H9 (cell line): Measurements from ENCODE around the gene BCAS3. TPM values are rescaled to one million over a fixed set of nuclear protein-coding genes. Genes with fewer than 3 reads are reported as not detected.

Experiments
- DNase-seq: peaks from one replicate; pipeline ENCODE4 v3.0.0-alpha.2; 2017
- H2AFZ ChIP-seq: one replicate; pipeline ENCODE4 v1.6.1; 2013; ENCODE audit warnings: mild to moderate bottlenecking, low read length, control low read depth, moderate library complexity
- H2AK5ac ChIP-seq: 2 replicates; pipeline ENCODE4 v1.6.1; 2013; ENCODE audit warnings: low read length, control low read depth, mixed read lengths; ENCODE audit not compliant: insufficient read length
- H2BK120ac ChIP-seq: one replicate; pipeline ENCODE4 v1.6.1; 2013; ENCODE audit warnings: low read depth, mild to moderate bottlenecking, low read length, control low read depth, inconsistent platforms; ENCODE audit not compliant: poor library complexity, severe bottlenecking
- H2BK12ac ChIP-seq: 2 replicates; pipeline ENCODE4 v1.6.1; 2013; ENCODE audit warnings: low read length, control low read depth, mixed read lengths, low read depth; ENCODE audit not compliant: insufficient read length
- H2BK15ac ChIP-seq: 2 replicates; pipeline ENCODE4 v1.6.1; 2013; ENCODE audit warnings: low read depth, low read length, control low read depth
- H2BK20ac ChIP-seq: one replicate; pipeline ENCODE4 v1.6.1; 2013; ENCODE audit warnings: low read depth, mild to moderate bottlenecking, low read length, control low read depth, inconsistent platforms; ENCODE audit not compliant: poor library complexity, severe bottlenecking
- H2BK5ac ChIP-seq: 2 replicates; pipeline ENCODE4 v1.6.1; 2013; ENCODE audit warnings: low read length, control low read depth, mixed read lengths; ENCODE audit not compliant: insufficient read length
- H3K14ac ChIP-seq: 2 replicates; pipeline ENCODE4 v1.6.1; 2013; ENCODE audit warnings: low read length, control low read depth; ENCODE audit not compliant: insufficient read depth
- H3K18ac ChIP-seq: 2 replicates; pipeline ENCODE4 v1.6.1; 2013; ENCODE audit warnings: low read depth, mild to moderate bottlenecking, mixed read lengths, low read length, control low read depth; ENCODE audit not compliant: insufficient read length
- H3K23ac ChIP-seq: 2 replicates; pipeline ENCODE4 v1.6.1; 2013; ENCODE audit warnings: low read length, control low read depth, mixed read lengths, low read depth; ENCODE audit not compliant: insufficient read length
- H3K23me2 ChIP-seq: 2 replicates; pipeline ENCODE4 v1.6.1; 2013; ENCODE audit warnings: low read depth, mild to moderate bottlenecking, mixed read lengths, low read length, control low read depth; ENCODE audit not compliant: insufficient read length, poor library complexity, severe bottlenecking
- H3K27ac ChIP-seq: 2 replicates; pipeline ENCODE4 v1.5.1; 2013; ENCODE audit warnings: low read length, control low read depth, mixed read lengths, low read depth; ENCODE audit not compliant: insufficient read length
- H3K27me3 ChIP-seq: 2 replicates; pipeline ENCODE4 v1.6.1; 2013; ENCODE audit warnings: low read length, control low read depth, inconsistent platforms; ENCODE audit not compliant: insufficient read depth
- H3K4ac ChIP-seq: 2 replicates; pipeline ENCODE4 v1.6.1; 2013; ENCODE audit warnings: low read depth, mild to moderate bottlenecking, control low read depth, inconsistent platforms, low read length, moderate library complexity
- H3K4me1 ChIP-seq: 2 replicates; pipeline ENCODE4 v1.6.1; 2013; ENCODE audit warnings: low read length, control low read depth, inconsistent platforms; ENCODE audit not compliant: insufficient read depth
- H3K4me2 ChIP-seq: 2 replicates; pipeline ENCODE4 v1.6.1; 2013; ENCODE audit warnings: low read length, control low read depth, mixed read lengths; ENCODE audit not compliant: insufficient read length, insufficient read depth
- H3K56ac ChIP-seq: 2 replicates; pipeline ENCODE4 v1.6.1; 2013; ENCODE audit warnings: low read depth, mild to moderate bottlenecking, mixed read lengths, low read length, control low read depth; ENCODE audit not compliant: insufficient read length
- H3K79me1 ChIP-seq: 2 replicates; pipeline ENCODE4 v1.6.1; 2013; ENCODE audit warnings: low read depth, mild to moderate bottlenecking, moderate library complexity, low read length, control low read depth, inconsistent platforms; ENCODE audit not compliant: insufficient read depth, poor library complexity, severe bottlenecking
- H3K79me2 ChIP-seq: 2 replicates; pipeline ENCODE4 v1.6.1; 2013; ENCODE audit warnings: low read length, control low read depth, inconsistent platforms; ENCODE audit not compliant: insufficient read depth
- H3K9ac ChIP-seq: 2 replicates; pipeline ENCODE4 v1.6.1; 2013; ENCODE audit warnings: low read length, control low read depth, mixed read lengths; ENCODE audit not compliant: insufficient read length; ENCODE audit errors: extremely low read depth
- H3K9me3 ChIP-seq: one replicate; pipeline ENCODE4 v1.6.1; 2013; ENCODE audit warnings: low read depth, low read length, inconsistent platforms; ENCODE audit not compliant: control insufficient read depth
- H3T11ph ChIP-seq: one replicate; pipeline ENCODE4 v1.6.1; 2013; ENCODE audit warnings: mild to moderate bottlenecking, low read length, control low read depth, inconsistent platforms
- H4K20me1 ChIP-seq: one replicate; pipeline ENCODE4 v1.6.1; 2013; ENCODE audit not compliant: control insufficient read depth, insufficient read length, insufficient read depth
- H4K5ac ChIP-seq: 2 replicates; pipeline ENCODE4 v1.6.1; 2013; ENCODE audit warnings: low read depth, mild to moderate bottlenecking, mixed read lengths, low read length, control low read depth; ENCODE audit not compliant: insufficient read length
- H4K8ac ChIP-seq: replicated peaks from 2 replicates; pipeline ENCODE4 v1.6.1; 2013; ENCODE audit warnings: low read length, control low read depth, mixed read lengths, low read depth; ENCODE audit not compliant: insufficient read length
- H4K91ac ChIP-seq: 2 replicates; pipeline ENCODE4 v1.6.1; 2013; ENCODE audit warnings: low read depth, mild to moderate bottlenecking, moderate library complexity, mixed read lengths, low read length, control low read depth; ENCODE audit not compliant: insufficient read length
- H3K27ac Mint-ChIP-seq, 3 experiments: 2 replicates in 2 of 3; 3 replicates in 1 of 3; pipeline ENCODE4 v1.8.0; 2020 to 2021; ENCODE audit warnings: mixed read lengths in 3 of 3, mild to moderate bottlenecking in 1 of 3, moderate library complexity in 1 of 3
- H3K27me3 Mint-ChIP-seq: 2 replicates; pipeline ENCODE4 v1.8.0; 2021; ENCODE audit warnings: low read depth, mild to moderate bottlenecking, moderate library complexity, mixed read lengths
- H3K36me3 Mint-ChIP-seq, 3 experiments: 2 replicates in 2 of 3; 3 replicates in 1 of 3; pipeline ENCODE4 v1.8.0; 2020 to 2021; ENCODE audit warnings: low read depth in 3 of 3, mixed read lengths in 3 of 3; ENCODE audit not compliant: insufficient read depth in 1 of 3
- H3K4me1 Mint-ChIP-seq, 2 experiments: 2 replicates each; pipeline ENCODE4 v1.8.0; 2020; ENCODE audit warnings: mixed read lengths in 2 of 2
- H3K4me3 Mint-ChIP-seq, 2 experiments: 2 replicates in 1 of 2; 3 replicates in 1 of 2; pipeline ENCODE4 v1.8.0; 2020 to 2021; ENCODE audit warnings: mild to moderate bottlenecking in 2 of 2, mixed read lengths in 2 of 2, moderate library complexity in 1 of 2
- H3K9me3 Mint-ChIP-seq, 2 experiments: 2 replicates in 1 of 2; 3 replicates in 1 of 2; pipeline ENCODE4 v1.8.0; 2020; ENCODE audit warnings: mild to moderate bottlenecking in 2 of 2, mixed read lengths in 2 of 2, moderate library complexity in 1 of 2
- CTCF ChIP-seq: fragments of 200-600 bp; sonication (generic); conservative IDR thresholded peaks from 3 replicates; pipeline ENCODE4 v1.8.0; 2021; ENCODE audit warnings: antibody characterized with exemption, mild to moderate bottlenecking
- WGBS: extraction: QIAGEN DNeasy Blood & Tissue Kit; methylation state at CpG from one replicate; pipeline ENCODE4 v1.1.7; 2013; ENCODE audit warnings: missing lambda C conversion rate, low lambda C conversion rate, mixed read lengths; ENCODE audit not compliant: insufficient read length; ENCODE audit errors: extremely low coverage; 5-methylcytosine and 5-hydroxymethylcytosine counted together
- total RNA-seq: library from RNA; stranded (reverse); gene quantifications from 2 replicates; pipeline ENCODE4 v1.2.1, GENCODE V29; 2021

Gene BCAS3
- total RNA-seq, 1 experiment from 2014 or later, result 22.4 TPM

GRCh38 chr17:60845012-60845411 is 167.4 kb downstream of the BCAS3 start:
- no peak overlapping the region for H4K5ac ChIP-seq
- H2BK12ac ChIP-seq, result no peak overlapping the region
- no peak overlapping the region for H4K91ac ChIP-seq
- no CpG with 5 or more reads among the region's 6 CpGs for WGBS
- H3K4me1 ChIP-seq, result no peaks in the 10 kb centered on the region
- no peak overlapping the region for H3K14ac ChIP-seq
- DNase-seq, result no peak
- no peak overlapping the region for H3K18ac ChIP-seq
- H3K79me2 ChIP-seq, result no peaks in the 10 kb centered on the region
- H3K27me3 ChIP-seq, result no peaks in the 10 kb centered on the region
- no peak overlapping the region for H3K4me2 ChIP-seq
- TF ChIP-seq CTCF, result no peak
- H3K4me3 Mint-ChIP-seq, result no peak overlapping the region
- H2AK5ac ChIP-seq, result no peak overlapping the region
- no peak overlapping the region for H3K56ac ChIP-seq
- H3K4ac ChIP-seq, result no peak overlapping the region
- H3K27ac Mint-ChIP-seq, result no peak overlapping the region
- no peak overlapping the region for H3T11ph ChIP-seq
- no peak overlapping the region for H3K27ac ChIP-seq
- H2BK15ac ChIP-seq, result no peak overlapping the region
- H3K79me1 ChIP-seq, result no peaks in the 10 kb centered on the region
- no peaks in the 10 kb centered on the region for H4K20me1 ChIP-seq
- no peak overlapping the region for H2BK120ac ChIP-seq
- H3K9me3 Mint-ChIP-seq, result no peaks in the 10 kb centered on the region
- H2BK5ac ChIP-seq, result no peak overlapping the region
- H3K27me3 Mint-ChIP-seq, result no peaks in the 10 kb centered on the region
- H3K9me3 ChIP-seq, result no peaks in the 10 kb centered on the region
- no peaks in the 10 kb centered on the region for H3K23me2 ChIP-seq
- H4K8ac ChIP-seq, result no peak overlapping the region
- H3K36me3 Mint-ChIP-seq, result no peaks in the 10 kb centered on the region
- H2AFZ ChIP-seq, result no peak overlapping the region
- no peak overlapping the region for H2BK20ac ChIP-seq
- no peaks in the 10 kb centered on the region for H3K4me1 Mint-ChIP-seq
- no peak overlapping the region for H3K9ac ChIP-seq
- no peak overlapping the region for H3K23ac ChIP-seq
